Neural cell (in vitro differentiated cells): ENCODE data around the gene SRGAP3. TPM values are rescaled to one million over a fixed set of nuclear protein-coding genes. Genes with fewer than 3 reads are reported as not detected.

ENCODE experiments used
- H2AFZ ChIP-seq: fragments of 200-600, 300-800 bp; sonication (generic), shearing (Covaris generic); 2 replicates; pipeline ENCODE4 v1.6.0; 2014; ENCODE audit warnings: low read depth, mild to moderate bottlenecking, antibody characterized with exemption, low read length, moderate library complexity
- H3F3A ChIP-seq: fragments of 200-600 bp; shearing (Covaris generic); 2 replicates; pipeline ENCODE4 v1.6.1; 2016; ENCODE audit warnings: mild to moderate bottlenecking, moderate library complexity, mixed read lengths, antibody characterized with exemption, low read length; ENCODE audit not compliant: insufficient read depth, poor library complexity, severe bottlenecking
- H3K27ac ChIP-seq: fragments of 200-600, 300-800 bp; sonication (generic), shearing (Covaris generic); 2 replicates; pipeline ENCODE4 v1.5.1; 2014; ENCODE audit warnings: mild to moderate bottlenecking, low read length, moderate library complexity
- H3K27me3 ChIP-seq: fragments of 300-800, 200-600 bp; sonication (generic), shearing (Covaris generic); 2 replicates; pipeline ENCODE4 v1.6.0; 2014; ENCODE audit warnings: mild to moderate bottlenecking, low read depth, low read length, moderate library complexity; ENCODE audit not compliant: insufficient read depth
- H3K36me3 ChIP-seq: fragments of 300-800, 200-600 bp; sonication (generic), shearing (Covaris generic); 2 replicates; pipeline ENCODE4 v1.5.1; 2014; ENCODE audit warnings: mild to moderate bottlenecking, antibody characterized with exemption, low read length, moderate library complexity; ENCODE audit not compliant: insufficient read depth
- H3K4me2 ChIP-seq: fragments of 300-800, 200-600 bp; sonication (generic), shearing (Covaris generic); 2 replicates; pipeline ENCODE4 v1.6.0; 2014; ENCODE audit warnings: mild to moderate bottlenecking, low read length
- H3K4me3 ChIP-seq: fragments of 300-800, 200-600 bp; sonication (generic), shearing (Covaris generic); 2 replicates; pipeline ENCODE4 v1.5.1; 2014; ENCODE audit warnings: mild to moderate bottlenecking, low read length, moderate library complexity
- H3K79me2 ChIP-seq: fragments of 200-600 bp; shearing (Covaris generic); replicated peaks from 2 replicates; pipeline ENCODE4 v1.6.0; 2014; ENCODE audit warnings: mild to moderate bottlenecking, low read length, moderate library complexity; ENCODE audit not compliant: insufficient read depth
- H3K9ac ChIP-seq: fragments of 300-800, 200-600 bp; sonication (generic), shearing (Covaris generic); 2 replicates; pipeline ENCODE4 v1.6.1; 2016; ENCODE audit warnings: mild to moderate bottlenecking, low read length, mixed read lengths
- H3K9me2 ChIP-seq: fragments of 200-600 bp; shearing (Covaris generic); 2 replicates; pipeline ENCODE4 v1.6.1; 2016; ENCODE audit warnings: mild to moderate bottlenecking, low read length, mixed read lengths; ENCODE audit not compliant: insufficient read depth
- H3K9me3 ChIP-seq: fragments of 200-600, 300-800 bp; sonication (generic), shearing (Covaris generic); 2 replicates; pipeline ENCODE4 v1.6.1; 2016; ENCODE audit warnings: mild to moderate bottlenecking, mixed run types, low read length, moderate library complexity, mixed read lengths
- H4K20me1 ChIP-seq: fragments of 200-600 bp; shearing (Covaris generic); 2 replicates; pipeline ENCODE4 v1.6.1; 2016; ENCODE audit warnings: mild to moderate bottlenecking, mixed run types; ENCODE audit not compliant: insufficient read depth
- CTCF ChIP-seq: fragments of 450-650 bp; IDR thresholded peaks from 2 replicates; pipeline ENCODE4 v1.5.1; 2014; ENCODE audit warnings: antibody characterized with exemption, mild to moderate bottlenecking, moderate library complexity; ENCODE audit not compliant: poor library complexity, severe bottlenecking
- EP300 ChIP-seq: fragments of 450-650 bp; conservative IDR thresholded peaks from 2 replicates; pipeline ENCODE4 v1.6.1; 2014; ENCODE audit warnings: antibody characterized with exemption, mild to moderate bottlenecking, moderate library complexity; ENCODE audit not compliant: poor library complexity, severe bottlenecking
- EZH2 ChIP-seq: fragments of 200-600, 300-800 bp; shearing (Covaris generic), sonication (generic); IDR thresholded peaks from 2 replicates; pipeline ENCODE4 v1.6.1; 2014; ENCODE audit warnings: antibody characterized with exemption, low read length, borderline replicate concordance, mild to moderate bottlenecking; ENCODE audit not compliant: insufficient read depth, poor library complexity, severe bottlenecking
- MXI1 ChIP-seq: fragments of 450-650 bp; conservative IDR thresholded peaks from 2 replicates; pipeline ENCODE4 v1.6.1; 2014; ENCODE audit warnings: antibody characterized with exemption, mild to moderate bottlenecking; ENCODE audit not compliant: poor library complexity, severe bottlenecking
- POLR2AphosphoS5 ChIP-seq: IDR thresholded peaks from 2 replicates; pipeline ENCODE4 v1.6.1; 2012
- RAD21 ChIP-seq: fragments of 450-650 bp; conservative IDR thresholded peaks from 2 replicates; pipeline ENCODE4 v1.6.1; 2014; ENCODE audit warnings: antibody characterized with exemption, mild to moderate bottlenecking, moderate library complexity
- SMC3 ChIP-seq: fragments of 450-650 bp; conservative IDR thresholded peaks from 2 replicates; pipeline ENCODE4 v1.6.1; 2014; ENCODE audit warnings: antibody characterized with exemption, mild to moderate bottlenecking, moderate library complexity; ENCODE audit not compliant: poor library complexity
- TAF1 ChIP-seq: IDR thresholded peaks from 2 replicates; pipeline ENCODE4 v1.6.1; 2012; ENCODE audit warnings: low read depth
- polyA plus RNA-seq: library from polyadenylated mRNA; depleted of rRNA; stranded (reverse); fragments of >200 nt; gene quantifications from 2 replicates; pipeline ENCODE4 v1.2.3, GENCODE V29; 2014
- TF ChIP-seq, protein P1 (sequence below): IDR thresholded peaks from 2 replicates; pipeline ENCODE4 v1.6.1; 2012; ENCODE audit warnings: borderline replicate concordance

Gene SRGAP3
- polyA plus RNA-seq, 1 donor from 2014 or later: 31.5 TPM

GRCh38 chr3:9270704-9271103 is 21.3 kb upstream of the SRGAP3 start:
- Histone ChIP-seq H3K27me3 (no peaks in the 10 kb centered on the region), H3K9me2 (no peaks in the 10 kb centered on the region), H3K4me3 (no peak overlapping the region), H3K36me3 (no peaks in the 10 kb centered on the region), H3K9ac (no peak overlapping the region), H2AFZ (no peak overlapping the region), H3K27ac (no peak overlapping the region), H3K4me2 (no peak overlapping the region), H3K79me2 (no peaks in the 10 kb centered on the region), H3K9me3 (no peaks in the 10 kb centered on the region), H4K20me1 (no peaks in the 10 kb centered on the region), H3F3A (no peaks in the 10 kb centered on the region)
- TF ChIP-seq SMC3: no peak
- no peak for TF ChIP-seq RAD21
- TF ChIP-seq MXI1: no peak
- no peak for TF ChIP-seq CTCF
- TF ChIP-seq EZH2: no peak

DNA sequence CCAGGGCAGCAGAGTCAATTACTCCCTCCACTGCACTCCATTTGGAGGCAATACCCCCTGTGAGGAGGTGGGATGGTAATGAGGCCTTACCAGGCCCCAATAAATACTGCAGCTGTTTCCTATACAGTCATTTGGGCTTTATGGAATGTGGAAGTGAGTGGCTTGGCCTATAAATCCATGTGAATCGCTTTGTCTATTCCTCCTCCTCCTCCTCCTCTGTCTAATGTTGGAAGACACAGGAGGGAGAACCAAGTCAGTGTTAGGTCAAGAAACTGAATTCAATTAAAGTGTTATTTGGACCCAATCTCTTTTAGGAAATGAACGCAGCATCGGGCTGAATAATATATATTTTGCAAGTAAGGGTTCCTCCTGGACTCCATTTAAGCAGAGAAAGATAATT is 17.3 kb upstream of the SRGAP3 start:
- TF ChIP-seq RAD21: no peak
- TF ChIP-seq CTCF: no peak
- TF ChIP-seq MXI1: no peak
- no peak for TF ChIP-seq SMC3
- no peak for TF ChIP-seq EP300
- no peak for TF ChIP-seq POLR2AphosphoS5
- TF ChIP-seq EZH2: no peak
- TF ChIP-seq, protein P1, sequence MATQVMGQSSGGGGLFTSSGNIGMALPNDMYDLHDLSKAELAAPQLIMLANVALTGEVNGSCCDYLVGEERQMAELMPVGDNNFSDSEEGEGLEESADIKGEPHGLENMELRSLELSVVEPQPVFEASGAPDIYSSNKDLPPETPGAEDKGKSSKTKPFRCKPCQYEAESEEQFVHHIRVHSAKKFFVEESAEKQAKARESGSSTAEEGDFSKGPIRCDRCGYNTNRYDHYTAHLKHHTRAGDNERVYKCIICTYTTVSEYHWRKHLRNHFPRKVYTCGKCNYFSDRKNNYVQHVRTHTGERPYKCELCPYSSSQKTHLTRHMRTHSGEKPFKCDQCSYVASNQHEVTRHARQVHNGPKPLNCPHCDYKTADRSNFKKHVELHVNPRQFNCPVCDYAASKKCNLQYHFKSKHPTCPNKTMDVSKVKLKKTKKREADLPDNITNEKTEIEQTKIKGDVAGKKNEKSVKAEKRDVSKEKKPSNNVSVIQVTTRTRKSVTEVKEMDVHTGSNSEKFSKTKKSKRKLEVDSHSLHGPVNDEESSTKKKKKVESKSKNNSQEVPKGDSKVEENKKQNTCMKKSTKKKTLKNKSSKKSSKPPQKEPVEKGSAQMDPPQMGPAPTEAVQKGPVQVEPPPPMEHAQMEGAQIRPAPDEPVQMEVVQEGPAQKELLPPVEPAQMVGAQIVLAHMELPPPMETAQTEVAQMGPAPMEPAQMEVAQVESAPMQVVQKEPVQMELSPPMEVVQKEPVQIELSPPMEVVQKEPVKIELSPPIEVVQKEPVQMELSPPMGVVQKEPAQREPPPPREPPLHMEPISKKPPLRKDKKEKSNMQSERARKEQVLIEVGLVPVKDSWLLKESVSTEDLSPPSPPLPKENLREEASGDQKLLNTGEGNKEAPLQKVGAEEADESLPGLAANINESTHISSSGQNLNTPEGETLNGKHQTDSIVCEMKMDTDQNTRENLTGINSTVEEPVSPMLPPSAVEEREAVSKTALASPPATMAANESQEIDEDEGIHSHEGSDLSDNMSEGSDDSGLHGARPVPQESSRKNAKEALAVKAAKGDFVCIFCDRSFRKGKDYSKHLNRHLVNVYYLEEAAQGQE: no peak
- no peak for TF ChIP-seq TAF1
- no peaks in the 10 kb centered on the region for H3K79me2 ChIP-seq
- no peaks in the 10 kb centered on the region for H3F3A ChIP-seq
- H3K9me2 ChIP-seq: no peaks in the 10 kb centered on the region
- no peak overlapping the region for H3K4me3 ChIP-seq
- H4K20me1 ChIP-seq: no peaks in the 10 kb centered on the region
- H3K27ac ChIP-seq: no peak overlapping the region
- H3K36me3 ChIP-seq: no peaks in the 10 kb centered on the region
- no peak overlapping the region for H2AFZ ChIP-seq
- no peak overlapping the region for H3K4me2 ChIP-seq
- no peak overlapping the region for H3K9ac ChIP-seq
- H3K27me3 ChIP-seq: no peaks in the 10 kb centered on the region
- no peaks in the 10 kb centered on the region for H3K9me3 ChIP-seq
